ENCODE data around the gene MAD1L1.

MAD1L1 gene

DNA sequence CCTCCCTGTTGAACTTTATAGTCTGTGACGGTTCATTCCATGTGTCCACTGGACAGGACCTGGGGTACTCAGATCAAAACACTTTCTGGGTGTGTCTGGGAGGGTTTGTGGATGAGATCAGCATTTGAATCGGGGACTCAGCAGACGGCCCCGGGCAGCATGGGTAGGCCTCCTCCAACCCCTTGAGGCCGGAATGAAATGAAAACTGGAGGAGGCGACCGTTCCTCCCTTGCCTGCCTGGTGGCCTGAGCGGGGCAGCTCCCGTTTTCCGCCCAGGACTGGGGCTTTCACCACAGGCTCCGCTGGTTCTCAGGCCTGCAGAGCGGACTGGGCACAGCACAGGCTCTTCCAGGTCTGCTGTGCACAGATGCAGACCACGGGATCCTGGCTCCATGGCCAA, 247.7 kb downstream of the MAD1L1 start:
- TF ChIP-seq, protein P1, sequence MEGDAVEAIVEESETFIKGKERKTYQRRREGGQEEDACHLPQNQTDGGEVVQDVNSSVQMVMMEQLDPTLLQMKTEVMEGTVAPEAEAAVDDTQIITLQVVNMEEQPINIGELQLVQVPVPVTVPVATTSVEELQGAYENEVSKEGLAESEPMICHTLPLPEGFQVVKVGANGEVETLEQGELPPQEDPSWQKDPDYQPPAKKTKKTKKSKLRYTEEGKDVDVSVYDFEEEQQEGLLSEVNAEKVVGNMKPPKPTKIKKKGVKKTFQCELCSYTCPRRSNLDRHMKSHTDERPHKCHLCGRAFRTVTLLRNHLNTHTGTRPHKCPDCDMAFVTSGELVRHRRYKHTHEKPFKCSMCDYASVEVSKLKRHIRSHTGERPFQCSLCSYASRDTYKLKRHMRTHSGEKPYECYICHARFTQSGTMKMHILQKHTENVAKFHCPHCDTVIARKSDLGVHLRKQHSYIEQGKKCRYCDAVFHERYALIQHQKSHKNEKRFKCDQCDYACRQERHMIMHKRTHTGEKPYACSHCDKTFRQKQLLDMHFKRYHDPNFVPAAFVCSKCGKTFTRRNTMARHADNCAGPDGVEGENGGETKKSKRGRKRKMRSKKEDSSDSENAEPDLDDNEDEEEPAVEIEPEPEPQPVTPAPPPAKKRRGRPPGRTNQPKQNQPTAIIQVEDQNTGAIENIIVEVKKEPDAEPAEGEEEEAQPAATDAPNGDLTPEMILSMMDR (conservative IDR thresholded peaks at IDR 0.05) = no peak
- no peak overlapping the region for H3K27ac ChIP-seq

DNA sequence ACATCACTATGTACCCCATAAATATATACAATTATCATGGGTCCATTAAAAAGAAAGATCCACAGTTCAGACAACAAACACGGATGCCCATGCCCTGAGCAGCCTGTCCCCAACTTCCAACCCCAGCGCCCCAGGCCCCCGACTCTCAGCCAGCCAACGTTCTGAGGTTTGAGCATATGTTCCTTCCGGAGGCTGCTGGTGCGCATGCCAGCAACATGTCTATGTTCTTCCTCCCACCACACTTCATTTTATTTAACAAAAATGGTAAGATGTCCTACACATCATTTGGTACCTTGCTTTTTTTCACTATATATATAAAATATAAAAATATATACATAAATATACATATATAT, 250.9 kb downstream of the MAD1L1 start:
- no peak overlapping the region for H3K27ac ChIP-seq
- TF ChIP-seq, protein P1 (conservative IDR thresholded peaks at IDR 0.05) = no peak

- TF ChIP-seq, protein P1 (conservative IDR thresholded peaks at IDR 0.05) = no peak
- no peak overlapping the region for H3K27ac ChIP-seq
These were observed 251.4 kb downstream of the MAD1L1 start for GRCh38 chr7:1981201-1981877.

DNA sequence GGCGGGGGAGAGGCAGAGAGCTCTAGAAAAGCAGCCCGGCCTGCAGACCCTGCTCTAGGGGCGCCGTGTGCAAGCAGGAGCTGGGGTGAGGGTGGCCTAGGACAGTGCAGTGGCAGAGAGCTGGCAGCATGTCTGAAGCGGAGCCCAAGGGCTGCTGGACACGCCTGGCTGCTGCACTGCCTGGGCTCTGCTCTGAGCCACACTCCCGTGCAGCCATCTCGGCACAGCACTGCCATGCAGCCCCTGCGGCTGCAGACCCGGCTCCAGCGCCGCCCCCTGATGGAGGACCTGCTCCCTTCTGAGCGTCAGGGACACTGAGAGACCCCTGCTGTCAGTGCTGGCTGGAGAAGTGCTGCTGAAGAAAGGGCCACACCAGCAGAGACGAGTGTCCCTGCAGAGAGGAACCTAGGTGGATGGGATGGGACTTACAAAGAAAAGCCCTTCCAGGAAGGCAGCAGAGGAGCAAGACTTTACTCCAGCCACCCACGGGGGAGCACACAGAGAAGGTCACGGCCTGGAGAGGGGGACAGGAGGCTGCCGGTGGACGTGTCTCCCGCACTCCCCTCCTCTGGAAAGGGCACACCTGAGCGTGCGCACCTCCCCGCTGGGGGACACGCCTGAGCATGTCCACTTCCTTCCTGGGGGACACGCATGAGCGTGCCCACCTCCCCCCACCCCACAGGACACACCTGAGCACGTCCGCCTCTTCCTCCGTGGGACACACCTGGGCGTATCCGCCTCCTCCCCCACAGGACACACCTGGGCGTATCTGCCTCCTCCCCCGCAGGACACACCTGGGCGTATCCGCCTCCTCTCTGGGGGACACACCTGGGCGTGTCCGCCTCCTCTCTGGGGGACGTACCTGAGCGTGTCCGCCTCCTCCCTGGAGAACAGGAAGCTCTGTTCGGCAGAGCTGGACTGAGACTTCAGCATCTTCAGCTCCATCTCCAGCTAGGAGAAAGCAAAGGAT, 252.9 kb downstream of the MAD1L1 start:
- TF ChIP-seq, protein P1 (conservative IDR thresholded peaks at IDR 0.05) = no peak
- H3K27ac ChIP-seq = no peak overlapping the region

DNA sequence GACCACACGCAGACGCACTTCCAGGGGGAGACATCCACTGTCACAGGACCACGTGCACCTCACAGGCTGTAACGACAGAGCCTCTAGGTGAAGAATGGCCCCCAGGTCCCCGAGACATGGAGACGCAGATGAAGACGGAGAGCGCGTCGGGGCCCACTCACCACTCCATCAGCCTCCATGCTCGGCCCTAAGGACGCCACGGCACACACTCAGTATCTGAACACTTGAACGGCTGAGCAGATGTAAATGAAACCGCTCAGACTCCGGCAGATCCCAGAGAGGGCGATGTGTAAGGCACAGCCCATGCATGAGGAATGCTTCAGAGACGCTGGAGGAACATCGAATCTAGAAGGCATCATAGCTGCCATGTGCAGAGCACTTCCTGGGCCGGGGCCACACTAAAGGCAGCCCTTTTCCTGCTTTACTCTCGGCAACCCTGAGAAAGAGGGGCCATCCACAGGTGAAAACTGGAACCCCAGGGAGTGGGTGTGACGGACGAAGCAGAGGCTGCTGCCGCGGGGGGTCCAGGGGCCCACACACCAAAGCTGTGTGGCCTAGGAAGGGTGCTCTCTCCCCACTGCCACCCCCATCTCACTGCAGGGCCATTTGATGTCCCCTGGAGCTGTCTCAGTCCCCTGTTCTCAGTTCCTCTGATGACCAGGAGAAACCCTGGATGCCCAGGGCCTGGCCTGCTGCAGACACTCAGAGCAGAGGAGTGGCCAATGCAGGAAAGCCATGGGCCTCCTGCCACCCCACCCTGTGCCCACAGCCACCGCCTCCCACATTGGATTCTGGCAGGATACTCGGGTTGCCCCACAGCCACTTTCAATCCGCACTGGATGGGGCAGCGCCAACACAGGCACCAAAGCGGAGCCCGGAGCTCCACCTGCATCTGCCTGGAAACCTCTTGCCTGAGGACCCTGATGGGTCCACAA, 253.8 kb downstream of the MAD1L1 start:
- TF ChIP-seq, protein P1 (conservative IDR thresholded peaks at IDR 0.05) = no peak
- H3K27ac ChIP-seq = no peak overlapping the region

DNA sequence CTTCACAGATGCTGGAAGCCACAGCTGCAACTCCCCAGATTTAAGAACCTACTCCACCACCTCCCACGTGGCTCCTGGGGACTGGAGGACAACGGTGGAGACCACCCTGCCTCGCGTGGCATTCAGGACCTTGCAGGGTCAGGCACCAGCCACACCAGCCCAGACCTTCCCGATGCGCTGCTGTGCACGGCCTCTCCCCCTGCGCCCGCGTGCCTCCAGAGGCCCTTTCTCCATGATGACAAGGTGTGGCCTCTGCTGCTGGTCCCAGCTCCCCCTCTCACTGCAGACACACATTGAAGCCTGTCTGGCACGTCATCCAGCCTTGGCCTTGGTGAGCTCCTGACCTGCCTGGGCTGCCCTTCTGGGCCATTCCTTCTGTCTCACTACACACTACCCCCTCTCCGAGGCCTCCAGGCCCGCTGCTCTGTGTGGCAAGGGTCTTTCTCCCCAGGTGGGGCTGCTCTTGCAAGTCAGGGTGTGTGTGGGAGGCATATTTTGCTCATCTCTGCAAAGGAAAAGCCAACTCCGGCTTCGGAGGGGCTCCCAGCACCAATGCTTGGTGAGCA, 254.8 kb downstream of the MAD1L1 start:
- H3K27ac ChIP-seq = no peak overlapping the region
- TF ChIP-seq, protein P1 (conservative IDR thresholded peaks at IDR 0.05) = no peak
